Measurements from ENCODE around the gene OTOF.

DNA sequence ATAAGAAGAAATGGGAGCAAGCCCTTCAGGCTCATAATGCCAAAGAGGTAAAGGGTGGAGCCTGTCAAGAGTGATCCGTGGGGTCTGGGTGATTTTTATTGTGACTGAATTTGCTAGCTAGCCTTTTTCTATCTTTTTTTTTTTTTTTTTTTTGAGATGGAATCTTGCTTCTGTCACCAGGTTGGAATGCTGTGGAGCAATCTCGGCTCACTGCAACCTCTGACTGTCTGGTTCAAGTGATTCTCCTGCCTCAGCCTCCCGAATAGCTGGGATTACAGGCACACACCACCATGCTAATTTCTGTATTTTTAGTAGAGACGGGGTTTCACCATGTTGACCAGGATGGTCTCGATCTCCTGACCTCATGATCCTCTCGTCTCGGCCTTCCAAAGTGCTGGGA, 47.1 kb downstream of the OTOF start:
- TF ChIP-seq ZBTB7A (IDR thresholded peaks at IDR 0.05; ENCODE audit: low read depth): no peak
- TF ChIP-seq, protein P1, sequence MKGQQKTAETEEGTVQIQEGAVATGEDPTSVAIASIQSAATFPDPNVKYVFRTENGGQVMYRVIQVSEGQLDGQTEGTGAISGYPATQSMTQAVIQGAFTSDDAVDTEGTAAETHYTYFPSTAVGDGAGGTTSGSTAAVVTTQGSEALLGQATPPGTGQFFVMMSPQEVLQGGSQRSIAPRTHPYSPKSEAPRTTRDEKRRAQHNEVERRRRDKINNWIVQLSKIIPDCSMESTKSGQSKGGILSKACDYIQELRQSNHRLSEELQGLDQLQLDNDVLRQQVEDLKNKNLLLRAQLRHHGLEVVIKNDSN (IDR thresholded peaks at IDR 0.05): no peak
- no peak for TF ChIP-seq TAF1 (IDR thresholded peaks at IDR 0.05; ENCODE audit: low read depth)
- peak; percentile 47; the same call in 1 of the 2 replicates for TF ChIP-seq CEBPB (IDR thresholded peaks at IDR 0.05)
- TF ChIP-seq EP300 (IDR thresholded peaks at IDR 0.05; ENCODE audit: borderline replicate concordance): no peak
- no peak for TF ChIP-seq FOXM1 (IDR thresholded peaks at IDR 0.05; ENCODE audit: borderline replicate concordance, low read depth)
- TF ChIP-seq YY1 (IDR thresholded peaks at IDR 0.05; ENCODE audit: low read depth): no peak
- TF ChIP-seq CREB1 (IDR thresholded peaks at IDR 0.05; ENCODE audit: low read depth): no peak
- no peak for TF ChIP-seq RAD21 (IDR thresholded peaks at IDR 0.05; ENCODE audit: low read depth)
- TF ChIP-seq NFIC (IDR thresholded peaks at IDR 0.05): no peak

Data from Ishikawa (cell line).